ENCODE data around the gene COL23A1. TPM values are rescaled to one million over a fixed set of nuclear protein-coding genes. Genes with fewer than 3 reads are reported as not detected.

The COL23A1 gene
- total RNA-seq, 4 donors from 2014 or later, result 2.5 to 3.4 (median 3.0) TPM

DNA sequence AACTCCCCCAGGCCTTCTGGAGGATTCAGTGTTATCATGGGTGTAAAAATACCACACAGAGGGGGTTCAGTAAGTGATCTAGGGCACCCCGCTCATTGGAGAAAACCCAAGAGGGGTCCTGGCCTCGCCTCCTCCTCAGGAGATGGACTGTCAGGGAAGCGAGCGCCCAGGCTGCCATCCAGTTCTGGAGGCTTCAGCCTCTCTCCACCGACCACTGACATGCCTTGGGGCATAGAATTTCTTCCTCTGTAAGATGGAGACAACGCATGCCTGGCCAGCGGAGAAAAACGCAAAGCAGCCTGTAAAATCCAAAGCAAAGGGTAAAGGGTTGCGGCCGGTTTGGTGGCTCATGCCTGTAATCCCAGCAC, 165.4 kb downstream of the COL23A1 start:
- DNase-seq (ENCODE audit: low spot score in 2 of 2), result peak in 1 of 2 donors; percentile 60
- no peak overlapping the region for H3K4me3 ChIP-seq (ENCODE audit: low read depth, poor library complexity, severe bottlenecking)
- WGBS, 2 donors, result 83 to 90% methylated on average over 10 of the region's 10 CpGs
- TF ChIP-seq, protein P1, sequence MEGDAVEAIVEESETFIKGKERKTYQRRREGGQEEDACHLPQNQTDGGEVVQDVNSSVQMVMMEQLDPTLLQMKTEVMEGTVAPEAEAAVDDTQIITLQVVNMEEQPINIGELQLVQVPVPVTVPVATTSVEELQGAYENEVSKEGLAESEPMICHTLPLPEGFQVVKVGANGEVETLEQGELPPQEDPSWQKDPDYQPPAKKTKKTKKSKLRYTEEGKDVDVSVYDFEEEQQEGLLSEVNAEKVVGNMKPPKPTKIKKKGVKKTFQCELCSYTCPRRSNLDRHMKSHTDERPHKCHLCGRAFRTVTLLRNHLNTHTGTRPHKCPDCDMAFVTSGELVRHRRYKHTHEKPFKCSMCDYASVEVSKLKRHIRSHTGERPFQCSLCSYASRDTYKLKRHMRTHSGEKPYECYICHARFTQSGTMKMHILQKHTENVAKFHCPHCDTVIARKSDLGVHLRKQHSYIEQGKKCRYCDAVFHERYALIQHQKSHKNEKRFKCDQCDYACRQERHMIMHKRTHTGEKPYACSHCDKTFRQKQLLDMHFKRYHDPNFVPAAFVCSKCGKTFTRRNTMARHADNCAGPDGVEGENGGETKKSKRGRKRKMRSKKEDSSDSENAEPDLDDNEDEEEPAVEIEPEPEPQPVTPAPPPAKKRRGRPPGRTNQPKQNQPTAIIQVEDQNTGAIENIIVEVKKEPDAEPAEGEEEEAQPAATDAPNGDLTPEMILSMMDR (IDR thresholded peaks at IDR 0.05), result no peak
- no peak for TF ChIP-seq POLR2A (IDR thresholded peaks at IDR 0.05)
- intact Hi-C loops (cut with DNase I; ENCODE audit: low total_unique reads), result no loop called here

DNA sequence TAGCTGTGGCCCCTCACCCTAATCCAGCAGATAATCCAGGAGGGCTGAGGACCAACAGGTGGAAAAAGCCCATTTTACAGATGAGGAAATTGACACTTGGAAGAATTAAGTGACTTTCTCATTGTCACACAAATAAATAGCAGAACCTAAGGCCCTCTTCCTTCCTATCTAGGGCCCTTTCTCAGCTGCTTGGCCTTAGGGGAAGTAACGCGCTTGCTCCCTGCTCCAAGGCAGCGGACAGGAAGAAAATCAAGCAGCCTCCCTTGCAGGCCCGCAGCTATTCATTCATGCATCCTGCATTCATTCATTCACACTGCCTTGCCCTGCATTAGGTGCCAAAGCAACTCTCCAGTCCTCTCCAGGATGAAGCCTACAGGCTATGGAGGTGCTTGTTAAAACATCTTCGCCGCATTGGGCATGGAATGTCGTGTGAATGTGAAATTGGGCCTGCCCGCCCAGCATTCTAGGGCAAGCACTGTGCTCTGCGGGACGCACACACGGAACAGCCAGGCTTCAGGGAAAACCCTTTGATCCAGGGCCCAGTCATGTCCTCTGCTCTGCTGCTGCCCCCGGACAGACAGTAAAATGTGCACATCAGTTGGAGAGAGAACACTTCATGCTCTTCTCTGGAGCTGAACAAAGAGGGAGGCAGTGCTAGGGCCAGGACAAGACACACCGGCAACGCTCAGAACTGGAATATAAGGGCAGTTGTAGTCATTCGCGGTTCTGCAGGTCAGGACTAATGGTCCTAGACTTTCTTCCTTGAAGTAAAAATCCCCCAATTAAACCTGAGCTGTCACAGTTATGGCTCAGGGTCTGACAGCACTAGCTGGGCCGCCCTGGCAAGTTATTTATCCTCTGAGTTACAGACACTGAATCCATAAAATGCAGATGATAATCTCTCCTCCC, 166.0 kb downstream of the COL23A1 start:
- intact Hi-C loops (cut with DNase I; ENCODE audit: low total_unique reads), result no loop called here
- DNase-seq (ENCODE audit: low spot score in 2 of 2), result peak in 1 of 2 donors; percentile 69
- WGBS, 2 donors, result 78 to 79% methylated on average over 17 of the region's 17 CpGs
- H3K4me3 ChIP-seq (ENCODE audit: low read depth, poor library complexity, severe bottlenecking), result no peak overlapping the region
- TF ChIP-seq, protein P1 (IDR thresholded peaks at IDR 0.05), result no peak
- TF ChIP-seq POLR2A (IDR thresholded peaks at IDR 0.05), result no peak

DNA sequence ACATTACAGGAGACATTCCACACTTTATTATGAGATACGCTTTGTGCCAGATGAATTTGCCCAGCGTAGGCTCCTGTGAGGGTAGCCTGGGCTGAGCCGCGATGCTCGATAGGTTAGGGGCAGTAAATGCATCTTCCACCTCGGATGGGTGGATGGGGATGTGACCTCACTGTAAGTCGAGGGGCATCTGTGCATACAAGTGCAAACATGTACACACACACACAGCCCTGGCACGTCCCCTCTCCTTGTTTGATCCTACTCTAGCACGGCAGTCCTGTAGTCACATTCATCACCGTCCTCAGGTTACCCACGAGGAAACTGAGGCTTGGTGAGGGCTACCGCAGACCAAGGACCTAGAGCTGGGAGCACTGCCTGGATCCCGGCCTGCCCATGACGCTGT, 166.8 kb downstream of the COL23A1 start:
- H3K4me3 ChIP-seq (ENCODE audit: low read depth, poor library complexity, severe bottlenecking), result no peak overlapping the region
- WGBS, 2 donors, result 93% methylated on average over 14 of the region's 14 CpGs
- TF ChIP-seq, protein P1 (IDR thresholded peaks at IDR 0.05), result no peak
- no peak for TF ChIP-seq POLR2A (IDR thresholded peaks at IDR 0.05)
- intact Hi-C loops (cut with DNase I; ENCODE audit: low total_unique reads), result no loop called here
- DNase-seq (ENCODE audit: low spot score in 2 of 2), result peak in 1 of 2 donors; percentile 78

DNA sequence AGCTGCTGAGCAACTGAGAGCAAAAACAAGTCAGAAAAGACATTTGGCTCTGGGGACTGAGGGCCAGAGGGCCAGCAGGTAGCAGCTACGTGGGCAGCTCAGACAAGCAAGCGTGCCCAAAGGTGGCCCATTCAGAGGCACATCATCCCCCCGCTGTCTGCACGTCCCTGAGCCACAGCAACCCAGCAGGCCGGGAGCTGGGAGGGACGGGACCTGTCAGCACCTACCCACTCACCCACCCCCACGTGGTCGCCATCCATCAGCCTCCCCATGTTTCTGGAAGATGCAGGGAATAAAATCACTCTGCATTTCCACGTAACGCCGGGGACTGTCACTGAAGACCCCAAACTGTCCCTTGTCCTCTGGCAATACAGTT, 167.8 kb downstream of the COL23A1 start:
- no peak overlapping the region for H3K4me3 ChIP-seq (ENCODE audit: low read depth, poor library complexity, severe bottlenecking)
- 84 to 93% methylated on average over 11 of the region's 11 CpGs for WGBS, 2 donors
- TF ChIP-seq, protein P1 (IDR thresholded peaks at IDR 0.05), result no peak
- no peak for TF ChIP-seq POLR2A (IDR thresholded peaks at IDR 0.05)
- peak in 1 of 2 donors; percentile 84 for DNase-seq (ENCODE audit: low spot score in 2 of 2)
- intact Hi-C loops (cut with DNase I; ENCODE audit: low total_unique reads), result no loop called here

DNA sequence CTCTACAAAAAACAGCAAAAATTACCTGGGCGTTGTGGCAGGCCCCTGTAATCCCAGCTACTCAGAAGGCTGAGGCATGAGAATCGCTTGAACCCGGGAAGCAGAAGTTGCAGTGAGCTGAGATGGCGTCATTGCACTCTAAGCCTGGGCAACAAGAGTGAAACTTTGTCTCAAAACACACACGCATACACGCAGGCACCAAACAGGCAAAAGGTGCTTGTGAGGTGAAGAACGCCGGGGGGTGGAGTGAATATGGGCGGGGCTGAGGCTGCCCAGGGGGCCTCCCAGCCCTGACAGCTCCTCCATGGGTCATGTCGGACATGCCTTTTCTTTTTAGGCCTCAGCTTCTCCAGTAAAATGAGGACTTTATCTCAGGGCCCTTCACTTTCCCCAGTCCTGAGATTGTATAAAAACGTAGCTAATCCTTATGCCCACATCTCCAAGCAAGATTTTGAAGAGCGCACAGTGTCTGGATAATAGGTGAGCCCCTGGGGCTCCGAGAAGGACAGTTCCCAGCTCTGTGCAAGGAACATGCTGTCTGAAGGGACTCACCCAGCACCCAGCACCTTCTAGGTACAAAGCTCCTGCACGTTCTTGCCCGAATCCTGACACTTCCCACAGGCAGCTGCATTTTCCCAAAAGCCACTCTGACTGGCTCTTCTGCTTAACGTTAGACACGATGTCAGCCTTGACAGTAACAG, 168.3 kb downstream of the COL23A1 start:
- WGBS, 2 donors, result 83 to 87% methylated on average over 17 of the region's 17 CpGs
- H3K4me3 ChIP-seq (ENCODE audit: low read depth, poor library complexity, severe bottlenecking), result no peak overlapping the region
- intact Hi-C loops (cut with DNase I; ENCODE audit: low total_unique reads), result no loop called here
- TF ChIP-seq, protein P1 (IDR thresholded peaks at IDR 0.05), result no peak
- TF ChIP-seq POLR2A (IDR thresholded peaks at IDR 0.05), result no peak
- DNase-seq (ENCODE audit: low spot score in 2 of 2), result peak in 1 of 2 donors; percentile 49

Measured in lower leg skin (tissue), 4 donors.